Measurements from ENCODE around the gene CDKL5.
A peak's percentile ranks its signal among the peaks of the same experiment; 100 is the strongest.

The CDKL5 gene

GRCh38 chrX:18616688-18617406 is 191.4 kb downstream of the CDKL5 start:
- peak overlapping the region; percentile 52 to 70 (median 56) for H3K27ac Mint-ChIP-seq
- H3K27me3 Mint-ChIP-seq (ENCODE audit: low read depth): no peaks in the 10 kb centered on the region
- H3K36me3 Mint-ChIP-seq (ENCODE audit: low read depth): peaks cover 4% of the 10 kb centered on the region
- TF ChIP-seq CTCF (IDR thresholded peaks at IDR 0.05; ENCODE audit: unreplicated experiment in 3 of 3): no peak
- H3K4me3 Mint-ChIP-seq: no peak overlapping the region
- H3K4me1 Mint-ChIP-seq: peaks cover 5% of the 10 kb centered on the region
- H3K9me3 Mint-ChIP-seq: no peaks in the 10 kb centered on the region

GRCh38 chrX:18617407-18617750 is 192.0 kb downstream of the CDKL5 start:
- no peak for TF ChIP-seq CTCF (IDR thresholded peaks at IDR 0.05; ENCODE audit: unreplicated experiment in 3 of 3)
- Mint-ChIP-seq H3K27me3 (ENCODE audit: low read depth) (no peaks in the 10 kb centered on the region), H3K27ac (peak overlapping the region; percentile 52 to 70 (median 56)), H3K36me3 (ENCODE audit: low read depth) (peaks cover 4% of the 10 kb centered on the region), H3K9me3 (no peaks in the 10 kb centered on the region), H3K4me1 (peaks cover 5% of the 10 kb centered on the region), H3K4me3 (no peak overlapping the region)

- peaks cover 4% of the 10 kb centered on the region for H3K36me3 Mint-ChIP-seq (ENCODE audit: low read depth)
- H3K27me3 Mint-ChIP-seq (ENCODE audit: low read depth): no peaks in the 10 kb centered on the region
- no peak overlapping the region for H3K4me3 Mint-ChIP-seq
- H3K27ac Mint-ChIP-seq: peak overlapping the region; percentile 68 to 74 (median 71)
- no peaks in the 10 kb centered on the region for H3K9me3 Mint-ChIP-seq
- TF ChIP-seq CTCF (IDR thresholded peaks at IDR 0.05; ENCODE audit: unreplicated experiment in 3 of 3): no peak
- peaks cover 5% of the 10 kb centered on the region for H3K4me1 Mint-ChIP-seq
These were observed 193.9 kb downstream of the CDKL5 start for GRCh38 chrX:18619288-18619687.

GRCh38 chrX:18620349-18620748 is 194.9 kb downstream of the CDKL5 start:
- Mint-ChIP-seq H3K27me3 (ENCODE audit: low read depth) (no peaks in the 10 kb centered on the region), H3K36me3 (ENCODE audit: low read depth) (peaks cover 8% of the 10 kb centered on the region)

GRCh38 chrX:18624599-18624998 is 199.2 kb downstream of the CDKL5 start:
- H3K27me3 Mint-ChIP-seq (ENCODE audit: low read depth): no peaks in the 10 kb centered on the region
- TF ChIP-seq CTCF (IDR thresholded peaks at IDR 0.05; ENCODE audit: unreplicated experiment in 3 of 3): no peak
- H3K36me3 Mint-ChIP-seq (ENCODE audit: low read depth): peaks cover 19% of the 10 kb centered on the region
- peaks cover 2% of the 10 kb centered on the region for H3K9me3 Mint-ChIP-seq
- peaks cover 3% of the 10 kb centered on the region for H3K4me1 Mint-ChIP-seq
- no peak overlapping the region for H3K27ac Mint-ChIP-seq
- H3K4me3 Mint-ChIP-seq: no peak overlapping the region

More at GRCh38 chrX:18620349-18620748, 194.9 kb downstream of the CDKL5 start:
- H3K27ac Mint-ChIP-seq: peak overlapping the region in 1 of 3 experiments; percentile 74
- H3K9me3 Mint-ChIP-seq: no peaks in the 10 kb centered on the region
- peaks cover 5% of the 10 kb centered on the region for H3K4me1 Mint-ChIP-seq
- no peak overlapping the region for H3K4me3 Mint-ChIP-seq
- TF ChIP-seq CTCF (IDR thresholded peaks at IDR 0.05; ENCODE audit: unreplicated experiment in 3 of 3): no peak

- Mint-ChIP-seq H3K27me3 (ENCODE audit: low read depth) (no peaks in the 10 kb centered on the region), H3K4me1 (no peaks in the 10 kb centered on the region), H3K27ac (no peak overlapping the region), H3K9me3 (peaks cover 10% of the 10 kb centered on the region), H3K36me3 (ENCODE audit: low read depth) (peaks cover 27% of the 10 kb centered on the region), H3K4me3 (no peak overlapping the region)
- no peak for TF ChIP-seq CTCF (IDR thresholded peaks at IDR 0.05; ENCODE audit: unreplicated experiment in 3 of 3)
These were observed 205.5 kb downstream of the CDKL5 start for GRCh38 chrX:18630934-18631333.
